WI38 (cell line): ENCODE data around the gene MTMR2.

Experiments used
- H3K4me3 ChIP-seq: 2 replicates; pipeline ENCODE4 v1.5.1; 2011; ENCODE audit warnings: low read depth, mild to moderate bottlenecking, control low read depth, low read length
- CTCF ChIP-seq: IDR thresholded peaks from 2 replicates; pipeline ENCODE4 v1.5.1; 2012; ENCODE audit warnings: low read depth, mild to moderate bottlenecking, control low read depth, low read length

Gene MTMR2

GRCh38 chr11:95853862-95854261 is 70.0 kb downstream of the MTMR2 start:
- H3K4me3 ChIP-seq, result no peak overlapping the region
- TF ChIP-seq CTCF, result no peak

DNA sequence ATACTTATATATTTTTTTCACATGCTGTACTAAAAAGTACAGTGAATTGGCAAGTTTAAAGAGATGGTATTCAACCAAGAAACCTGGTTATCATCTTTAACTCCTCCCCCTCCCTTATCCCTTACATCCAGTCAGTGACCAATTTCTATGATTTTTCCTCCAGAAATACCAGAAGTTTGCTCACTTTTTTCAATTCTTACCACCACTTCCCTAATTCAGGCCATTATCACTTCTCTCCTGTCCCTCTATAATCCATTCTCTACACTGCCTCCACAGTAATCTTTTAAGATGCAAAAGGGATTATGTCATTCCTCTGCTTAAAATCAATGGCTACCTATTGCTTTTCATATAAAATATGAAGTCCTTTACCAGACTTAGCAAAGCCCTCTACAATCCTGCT is 70.8 kb downstream of the MTMR2 start:
- no peak overlapping the region for H3K4me3 ChIP-seq
- no peak for TF ChIP-seq CTCF

- no peak for TF ChIP-seq CTCF
- no peak overlapping the region for H3K4me3 ChIP-seq
Measured at GRCh38 chr11:95850137-95850536, 73.8 kb downstream of the MTMR2 start.

DNA sequence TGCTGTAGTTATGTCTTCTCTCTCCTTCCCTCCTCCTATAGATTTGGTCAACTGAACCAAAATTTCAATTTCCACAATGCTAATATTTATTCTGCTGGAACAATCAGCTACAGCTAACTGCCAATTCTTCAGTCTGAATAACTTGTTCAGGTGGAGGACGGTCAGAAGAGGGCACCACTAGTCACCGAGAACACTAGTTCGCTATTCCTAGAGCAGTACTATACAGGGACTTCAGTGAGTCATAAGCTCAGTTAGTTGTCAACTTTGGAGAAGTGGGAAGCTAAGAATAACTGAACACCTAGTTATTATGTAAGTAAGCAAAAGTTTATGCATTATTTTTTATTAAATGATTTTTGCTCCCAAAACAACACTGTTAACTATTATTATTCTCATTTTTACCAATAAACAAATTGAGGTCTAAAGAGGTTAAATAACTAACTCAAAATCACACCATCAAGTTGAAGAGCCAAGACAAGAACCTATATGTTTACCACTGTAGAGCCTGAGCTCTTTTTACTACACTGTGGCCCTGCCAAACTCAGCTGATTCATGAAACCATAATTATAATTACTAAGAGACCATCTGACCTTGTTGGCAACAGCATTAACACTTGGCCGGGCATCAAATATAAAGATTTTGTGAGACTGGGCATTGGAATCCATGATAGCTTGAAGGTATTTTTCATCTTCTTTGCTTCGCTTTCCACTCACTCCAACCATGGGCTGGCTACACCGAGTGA is 74.7 kb downstream of the MTMR2 start:
- peak; percentile 28; the same call in 1 of the 2 replicates for TF ChIP-seq CTCF
- H3K4me3 ChIP-seq, result no peak overlapping the region

DNA sequence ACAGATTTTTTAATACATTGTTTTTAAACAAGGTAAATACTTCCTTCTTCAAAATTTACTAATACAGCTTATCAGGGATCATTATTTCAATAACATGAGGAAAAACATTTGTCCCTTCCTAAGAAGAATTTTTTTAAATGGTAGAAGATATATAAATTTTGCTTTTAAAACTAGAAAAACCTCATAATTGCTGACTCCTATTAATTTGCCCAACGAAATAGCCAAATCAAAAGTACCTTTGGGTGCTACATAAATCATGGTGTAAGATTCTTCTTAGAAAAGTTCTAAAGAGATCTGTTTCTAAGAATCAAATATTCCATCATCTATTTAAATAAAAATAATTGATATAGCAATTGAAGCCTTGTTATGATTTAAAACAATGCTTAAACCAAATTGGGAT is 78.7 kb downstream of the MTMR2 start:
- H3K4me3 ChIP-seq, result no peak overlapping the region
- no peak for TF ChIP-seq CTCF

GRCh38 chr11:95835768-95836488 is 88.0 kb downstream of the MTMR2 start:
- H3K4me3 ChIP-seq, result no peak overlapping the region
- TF ChIP-seq CTCF, result peak; percentile 86

GRCh38 chr11:95835351-95835750 is 88.6 kb downstream of the MTMR2 start:
- no peak for TF ChIP-seq CTCF
- no peak overlapping the region for H3K4me3 ChIP-seq
